Astrocyte (in vitro differentiated cells and primary cell): ENCODE data around the gene KRT5.

Experiments used
- CTCF ChIP-seq: IDR thresholded peaks from 2 replicates; pipeline ENCODE4 v1.5.1; 2011; ENCODE audit warnings: low read depth, mild to moderate bottlenecking, inconsistent platforms, low read length, moderate library complexity; ENCODE audit not compliant: insufficient read depth
- EZH2 ChIP-seq: IDR thresholded peaks from 2 replicates; pipeline ENCODE4 v1.6.1; 2012; ENCODE audit warnings: mild to moderate bottlenecking, low read length, inconsistent platforms; ENCODE audit not compliant: insufficient read depth

- TF ChIP-seq CTCF (no peak), EZH2 (no peak)
Measured at GRCh38 chr12:52539083-52539820, 19.1 kb upstream of the KRT5 start.
